GM20431 (cell line): ENCODE data around the gene LTBP2.

Experiments
- in situ Hi-C: fragments of 300-500 bp; cut with MseI, MboI; formaldehyde crosslinking; loops from one replicate; pipeline ENCODE4 v1.15.0; 2020; ENCODE audit warnings: low sequenced_read_pairs; ENCODE audit not compliant: unreplicated experiment

LTBP2 gene

DNA sequence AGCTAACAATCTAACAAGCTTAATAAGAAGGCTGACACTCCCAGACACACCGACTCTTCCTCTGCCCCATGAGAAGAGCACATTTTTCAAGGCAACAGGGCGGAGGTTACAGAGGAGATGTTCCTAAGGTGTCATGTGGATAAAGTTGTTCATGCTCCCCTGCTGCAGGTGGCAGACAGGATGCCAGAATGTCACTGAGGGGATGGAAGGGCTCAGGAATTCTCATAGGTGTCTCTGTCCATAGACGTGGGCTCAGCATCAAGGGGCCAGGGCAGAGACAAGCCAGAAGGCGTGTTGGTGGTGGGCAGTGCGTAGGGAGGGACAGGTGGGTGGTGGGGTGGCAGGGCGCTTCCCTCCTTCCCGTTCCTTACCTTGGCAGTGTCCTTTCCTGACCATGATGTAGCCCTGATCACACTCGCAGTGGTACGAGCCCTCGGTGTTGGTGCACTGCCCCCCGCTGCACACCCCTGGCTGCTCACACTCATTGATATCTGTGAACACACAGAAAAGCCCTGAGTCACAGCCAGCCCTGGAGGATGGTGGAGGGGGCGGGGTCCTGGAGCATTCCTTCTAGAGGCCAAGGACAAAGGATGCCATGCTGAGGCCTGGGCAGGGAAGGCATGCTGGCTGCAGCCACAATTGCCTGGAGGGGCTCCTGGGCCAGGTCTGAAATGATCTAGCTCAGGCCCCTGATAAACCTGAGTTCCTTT, 95.4 kb downstream of the LTBP2 start:
- in situ Hi-C loops: no loop called here

DNA sequence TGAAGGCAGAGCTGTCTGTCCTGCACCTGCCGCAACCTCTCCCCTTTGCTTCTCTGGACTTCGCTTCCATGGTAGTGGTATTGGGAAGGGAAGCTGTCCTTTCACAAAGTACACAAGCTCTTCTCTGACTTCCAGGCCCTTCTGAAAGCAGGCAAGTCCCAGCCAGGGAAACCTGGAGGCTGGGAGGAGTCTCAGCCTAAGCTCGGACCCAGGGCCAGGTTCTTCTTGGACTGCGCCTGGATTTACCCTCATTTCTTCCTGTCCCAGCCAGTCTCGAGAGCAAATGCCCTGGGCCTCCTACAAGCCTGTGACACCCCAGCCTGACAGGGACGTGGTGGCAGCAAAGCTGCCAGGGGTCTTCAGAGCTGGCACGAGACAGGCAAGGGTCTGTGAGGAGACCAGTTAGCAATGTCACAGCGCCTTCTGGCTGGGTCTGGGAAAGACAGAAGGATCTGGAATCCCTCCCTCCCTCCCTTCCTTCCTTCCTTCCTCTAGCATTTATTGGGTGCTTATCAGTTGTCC, 96.1 kb downstream of the LTBP2 start:
- in situ Hi-C loops: no loop called here

DNA sequence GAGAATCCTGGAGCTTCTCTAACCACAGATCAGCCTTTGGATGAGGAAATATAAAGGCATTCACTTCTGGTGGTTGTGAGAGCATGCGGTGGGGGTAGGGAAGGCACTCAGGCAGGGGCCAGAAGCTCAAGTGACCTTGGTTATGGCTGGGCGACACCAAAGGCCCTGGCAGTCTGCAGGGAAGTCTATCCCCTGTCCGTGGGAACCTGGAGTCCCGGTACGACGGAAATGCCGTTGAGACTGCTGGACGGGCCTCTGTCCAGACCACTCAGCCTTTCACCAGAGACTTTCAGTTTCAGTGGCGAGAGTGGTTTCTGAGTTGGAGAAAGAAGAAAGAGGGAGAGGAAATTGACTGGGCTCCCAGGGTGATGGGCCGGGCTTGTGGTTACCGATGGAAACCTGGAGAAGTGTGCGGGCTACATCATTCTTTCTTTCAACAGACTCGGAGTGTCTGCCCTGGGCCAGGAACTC, 97.5 kb downstream of the LTBP2 start:
- in situ Hi-C loops: no loop called here

DNA sequence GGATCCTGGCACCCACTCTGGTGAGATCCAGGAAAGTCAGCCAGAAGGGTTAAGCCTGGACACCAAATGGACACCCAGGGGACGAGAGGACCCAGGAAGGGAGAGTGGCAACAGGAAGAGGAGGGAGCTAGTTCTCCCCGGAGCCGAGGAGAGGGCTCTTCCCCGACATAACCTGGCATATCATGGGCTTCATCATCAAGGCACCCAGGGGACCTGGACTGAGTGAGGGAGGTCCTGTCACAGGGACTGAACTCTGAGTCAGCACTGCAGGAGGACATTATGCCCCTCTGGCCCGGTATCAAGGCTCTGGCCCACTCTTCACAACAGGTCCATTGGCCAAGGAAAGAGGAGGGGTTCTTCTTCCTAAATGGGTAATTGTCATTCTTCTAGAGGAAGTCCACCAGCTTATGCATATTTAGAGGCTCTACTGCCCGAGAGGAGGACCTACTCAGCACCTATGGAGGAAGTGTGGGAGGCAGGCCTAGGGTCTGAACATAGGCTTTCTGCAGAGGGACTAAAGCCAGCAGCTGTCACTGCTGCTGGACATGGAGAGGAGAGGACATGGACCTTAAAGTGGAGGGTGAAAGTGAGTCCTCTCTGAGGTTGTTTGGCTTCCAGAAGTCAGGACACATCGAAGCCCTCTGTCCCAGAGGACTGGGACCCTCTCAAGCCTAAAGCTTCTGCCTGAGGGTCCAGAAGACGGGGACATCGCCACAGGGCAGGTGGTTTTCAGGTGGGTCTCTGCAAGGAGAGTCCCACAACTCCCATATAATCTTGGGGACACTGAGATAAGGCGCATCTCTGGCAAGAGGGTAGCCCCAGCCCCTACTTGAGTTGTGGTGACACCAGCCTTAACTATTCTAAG, 99.8 kb downstream of the LTBP2 start:
- in situ Hi-C loops: no loop called here

DNA sequence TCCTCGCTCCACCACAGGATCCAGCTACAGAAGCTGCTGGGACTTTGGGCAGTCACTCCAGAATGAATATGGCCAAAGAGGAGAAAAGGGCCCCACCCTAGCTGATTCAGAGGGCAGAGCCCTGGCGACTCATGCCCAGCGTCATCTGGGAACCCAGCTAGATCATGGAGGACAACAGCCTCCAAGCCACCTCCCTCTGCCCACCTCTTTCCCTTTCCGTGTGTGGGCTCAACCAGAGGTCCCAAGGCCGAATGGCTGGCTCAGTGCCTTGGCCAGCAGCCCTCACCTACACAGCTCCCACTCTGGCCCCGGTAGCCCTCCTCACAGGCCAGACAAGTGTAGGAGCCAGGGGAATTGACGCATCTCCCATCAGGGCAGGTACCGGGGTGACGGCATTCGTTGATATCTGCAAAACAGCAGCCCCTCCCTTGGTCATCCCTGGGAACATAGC, 101.1 kb downstream of the LTBP2 start:
- in situ Hi-C loops: no loop called here

DNA sequence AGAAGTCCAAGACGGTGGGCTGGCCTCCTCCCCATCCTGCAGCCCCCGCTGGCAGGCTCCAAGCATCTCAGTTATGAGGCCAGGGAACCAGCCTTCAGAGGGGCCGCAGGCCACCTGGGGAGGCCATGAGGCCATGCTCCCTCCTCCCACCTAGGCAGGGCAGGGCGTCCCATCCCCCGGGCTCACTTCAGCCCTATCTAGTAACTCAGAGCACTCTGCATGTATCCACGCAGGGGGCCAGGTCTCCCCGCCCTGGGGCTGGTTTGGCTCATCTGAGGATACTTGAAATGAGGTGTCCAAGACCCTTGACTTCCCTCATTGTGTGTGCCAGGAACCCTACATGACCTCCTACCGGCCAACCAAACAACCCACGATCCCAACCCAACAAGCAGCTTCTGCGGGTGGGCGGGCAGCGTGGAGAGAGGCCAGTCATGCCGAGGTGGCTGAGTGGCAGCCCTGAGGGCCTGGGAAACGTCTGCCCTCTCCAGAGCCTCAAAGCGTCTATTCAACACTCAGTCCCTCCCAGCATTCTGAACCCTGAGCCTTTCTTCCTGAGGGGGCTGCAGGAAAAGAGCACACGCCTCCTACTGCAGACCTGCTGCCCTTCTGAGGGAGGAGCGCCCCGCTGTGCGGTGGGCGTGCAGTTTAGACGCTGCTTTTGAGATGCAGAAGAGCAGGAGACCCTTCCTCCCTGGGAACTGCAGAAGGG, 101.7 kb downstream of the LTBP2 start:
- in situ Hi-C loops: no loop called here

DNA sequence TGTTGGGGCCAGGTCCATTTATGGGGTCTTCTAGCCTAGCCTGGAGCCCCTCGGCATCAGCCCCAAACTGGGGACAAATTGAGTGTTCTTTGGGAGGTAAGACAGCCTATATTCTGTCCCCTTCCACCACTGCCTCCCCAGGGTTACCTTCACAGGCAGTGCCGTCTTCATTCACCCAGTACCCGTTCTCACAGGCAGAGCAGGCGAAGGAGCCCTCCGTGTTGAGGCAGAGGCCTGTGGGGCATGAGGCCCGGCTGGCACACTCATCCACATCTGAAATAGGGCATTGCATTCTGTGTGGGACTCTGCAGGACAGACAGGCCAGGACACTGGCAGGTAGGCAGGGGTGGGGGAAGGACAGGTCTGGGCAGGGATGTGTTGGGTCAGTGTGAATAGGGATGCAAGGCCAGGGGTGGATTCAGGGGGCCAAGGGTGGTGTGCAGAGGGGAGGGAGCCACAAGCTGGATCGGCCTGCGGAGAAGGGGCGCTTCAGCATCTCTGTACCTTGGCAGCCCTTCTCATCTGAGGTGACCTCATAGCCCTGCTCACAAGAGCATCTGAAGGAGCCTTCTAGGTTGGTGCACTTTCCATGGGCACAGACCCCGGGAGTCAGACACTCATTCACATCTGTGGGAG, 102.3 kb downstream of the LTBP2 start:
- in situ Hi-C loops: no loop called here

DNA sequence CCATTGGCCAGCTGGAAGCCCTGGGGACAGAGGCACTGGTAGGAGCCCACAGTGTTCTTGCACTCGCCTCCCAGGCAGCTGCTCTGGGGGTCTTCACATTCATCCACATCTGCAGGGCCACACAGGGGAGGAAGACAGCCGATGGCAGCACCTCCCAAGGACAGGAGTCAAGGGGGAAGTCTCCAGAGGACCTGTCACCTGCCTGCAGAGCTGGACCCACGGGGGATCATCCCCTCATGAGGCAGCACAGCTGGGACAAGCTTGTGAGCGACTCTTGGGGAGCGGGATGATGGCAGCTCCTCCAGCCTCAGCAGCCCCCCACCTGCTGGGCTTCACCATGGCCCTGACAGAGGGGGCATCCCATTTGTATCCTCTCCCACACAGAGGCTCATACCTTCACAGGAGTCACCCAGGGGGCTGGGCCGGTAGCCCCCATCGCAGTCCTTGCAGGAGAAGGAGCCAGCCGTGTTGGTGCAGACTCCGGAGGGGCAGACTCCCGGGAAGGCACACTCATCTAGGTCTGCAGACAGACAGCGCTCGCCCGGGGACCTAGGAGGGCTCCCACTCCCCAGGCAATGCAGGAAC, 103.1 kb downstream of the LTBP2 start:
- in situ Hi-C loops: no loop called here

DNA sequence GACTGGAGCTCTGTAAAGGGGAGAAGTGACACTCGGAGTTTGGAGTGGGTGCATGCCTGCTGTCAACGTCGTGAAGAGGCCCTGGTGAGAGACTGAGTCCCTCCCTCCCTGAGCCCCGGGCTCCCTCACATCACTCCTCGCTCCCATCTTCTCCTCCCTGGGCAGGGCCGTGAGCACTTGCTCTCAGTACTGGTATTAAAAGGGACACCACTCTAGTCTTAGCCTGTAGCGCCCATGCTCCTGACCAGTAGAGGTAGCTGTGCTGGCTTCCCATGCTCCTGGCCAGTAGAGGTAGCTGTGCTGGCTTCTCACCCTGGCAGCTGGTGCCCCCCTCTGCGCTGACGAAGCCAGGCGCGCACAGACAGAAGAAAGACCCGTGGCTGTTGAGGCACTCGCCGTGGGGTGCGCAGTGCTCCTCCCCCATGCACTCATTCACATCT, 103.7 kb downstream of the LTBP2 start:
- in situ Hi-C loops: no loop called here

DNA sequence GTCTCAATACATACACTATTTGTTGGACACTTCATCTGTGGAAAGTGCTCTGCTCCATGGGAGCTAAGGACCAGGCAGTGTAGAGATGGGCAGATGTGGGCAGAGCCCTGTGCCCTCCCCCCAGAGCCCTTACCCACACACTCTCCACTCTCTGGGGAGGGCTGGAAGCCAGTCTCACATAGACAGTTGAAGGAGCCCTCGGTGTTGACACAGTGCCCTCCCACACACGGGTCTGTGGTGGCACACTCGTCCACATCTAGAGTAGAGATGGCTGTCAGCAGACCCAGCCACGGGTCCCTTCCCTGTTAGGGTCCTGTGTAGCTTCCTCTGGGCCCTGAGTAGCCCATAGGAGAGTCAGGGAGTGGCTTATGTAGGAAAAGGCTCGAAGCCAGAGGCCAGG, 104.2 kb downstream of the LTBP2 start:
- in situ Hi-C loops: no loop called here

DNA sequence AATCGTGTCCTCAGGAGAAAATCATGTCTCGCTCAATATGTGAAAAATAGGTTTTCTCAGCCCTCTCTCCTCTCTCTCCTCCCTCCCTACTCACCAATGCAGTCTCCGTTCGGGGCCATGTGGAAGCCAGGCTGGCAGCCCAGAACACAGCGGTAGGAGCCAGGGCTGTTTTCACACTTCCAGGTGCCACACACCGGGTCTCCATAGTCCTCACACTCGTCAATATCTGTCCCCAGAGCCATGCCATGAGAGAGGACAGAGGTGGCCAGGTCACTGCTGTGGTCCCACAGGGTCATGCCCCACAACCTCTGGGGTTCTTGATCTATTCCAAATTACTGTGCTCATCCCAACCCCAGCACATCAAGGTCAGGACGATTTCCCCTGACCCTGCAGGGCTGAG, 105.0 kb downstream of the LTBP2 start:
- in situ Hi-C loops: no loop called here

DNA sequence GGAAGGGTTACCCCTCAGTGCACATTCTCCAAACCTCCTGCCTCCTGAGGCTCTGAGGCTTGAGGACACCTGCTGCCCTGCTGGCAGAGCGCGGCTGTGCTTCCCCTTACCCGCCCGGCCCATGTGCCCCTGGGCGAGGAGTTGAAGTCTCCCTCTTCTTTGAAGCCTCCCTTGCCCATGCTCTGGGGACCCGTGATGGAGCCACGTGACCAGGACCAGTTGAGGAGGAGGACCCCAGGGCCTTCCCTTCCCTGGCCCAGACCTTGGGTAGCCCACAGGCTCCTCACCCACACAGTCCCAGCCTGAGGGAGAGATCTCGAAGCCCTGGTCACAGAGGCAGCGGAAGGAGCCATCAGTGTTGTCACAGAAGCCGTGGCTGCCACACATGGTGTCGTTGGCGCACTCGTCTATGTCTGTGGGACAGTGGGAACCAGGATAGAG, 105.6 kb downstream of the LTBP2 start:
- in situ Hi-C loops: no loop called here

DNA sequence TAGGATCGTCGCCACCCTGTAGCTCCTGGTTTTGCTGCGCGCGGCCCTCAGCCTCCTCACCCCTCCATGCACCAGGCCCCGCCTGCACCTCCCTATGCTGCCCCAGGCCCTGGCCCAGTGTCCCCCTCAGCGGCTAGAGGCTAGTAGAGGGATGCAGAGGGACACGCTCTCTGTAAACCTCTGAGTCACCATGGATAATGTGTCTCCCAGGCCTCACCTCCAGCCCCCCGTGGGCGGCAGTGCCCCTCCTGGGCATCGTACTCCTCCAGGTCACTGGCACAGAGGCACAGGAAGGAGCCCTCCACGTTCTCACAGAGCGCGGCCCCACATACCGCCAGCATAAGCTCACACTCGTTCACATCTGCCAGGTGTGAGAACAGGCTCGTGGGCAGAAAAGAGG, 106.2 kb downstream of the LTBP2 start:
- in situ Hi-C loops: no loop called here

DNA sequence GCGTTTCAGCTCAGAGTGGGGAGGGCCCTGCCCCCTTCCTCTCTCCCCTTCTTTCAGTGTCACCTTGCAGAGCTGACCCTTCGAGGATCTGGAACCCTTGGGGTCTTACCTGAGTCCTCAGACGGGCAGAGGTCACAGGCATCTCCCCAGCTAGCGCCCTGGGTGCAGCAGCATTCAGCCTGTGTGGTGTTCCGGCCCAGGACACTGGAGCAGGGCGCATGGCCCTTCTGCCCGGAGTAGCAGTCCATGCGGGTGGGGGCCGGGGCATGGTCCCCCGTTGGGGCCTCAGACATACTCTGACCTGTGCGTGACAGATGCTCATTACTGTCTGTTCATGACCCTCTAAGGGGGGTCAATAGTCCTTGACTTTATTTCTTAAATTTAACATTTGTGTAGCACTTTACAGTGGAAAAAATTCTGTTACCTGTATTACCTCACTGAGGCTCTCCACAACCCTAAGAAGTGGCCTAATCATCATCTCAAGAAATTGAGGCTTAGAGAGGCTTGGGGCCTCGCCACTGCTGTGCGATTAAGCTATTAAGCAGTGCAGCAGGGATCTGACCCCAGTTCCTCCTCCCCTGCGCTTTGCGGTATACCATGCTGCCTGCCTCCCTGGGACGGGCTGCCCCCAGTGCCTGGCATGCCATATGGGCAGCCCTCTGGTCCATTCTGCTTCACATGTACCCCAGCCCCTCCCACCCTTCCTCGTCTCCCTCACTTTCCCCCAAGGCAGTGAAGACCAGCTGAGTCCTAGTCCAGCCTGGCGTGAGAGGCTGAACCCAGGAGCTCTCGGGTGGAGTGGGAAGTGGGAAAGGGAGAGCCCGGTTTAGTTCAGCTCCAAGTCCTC, 106.9 kb downstream of the LTBP2 start:
- in situ Hi-C loops: no loop called here

DNA sequence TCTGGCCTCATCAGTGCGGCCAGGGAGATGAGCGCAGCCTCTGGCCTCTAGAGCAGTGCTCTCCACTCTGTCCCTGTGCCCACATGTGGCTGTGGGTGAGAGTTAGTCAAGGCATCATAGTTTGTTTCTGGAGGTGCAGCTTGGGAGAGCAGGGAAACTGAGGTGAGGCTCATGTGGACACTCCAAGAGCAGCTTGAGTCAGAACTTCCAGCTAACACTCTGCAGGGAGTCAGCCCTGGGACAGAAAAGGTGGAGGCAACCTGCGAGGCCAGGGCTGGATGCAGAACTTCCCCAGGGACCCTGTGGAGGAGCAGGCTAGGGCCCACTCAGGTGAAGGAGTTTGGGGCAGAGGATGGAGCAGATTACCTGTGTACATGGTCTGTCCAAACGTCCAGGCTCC, 107.6 kb downstream of the LTBP2 start:
- in situ Hi-C loops: no loop called here

DNA sequence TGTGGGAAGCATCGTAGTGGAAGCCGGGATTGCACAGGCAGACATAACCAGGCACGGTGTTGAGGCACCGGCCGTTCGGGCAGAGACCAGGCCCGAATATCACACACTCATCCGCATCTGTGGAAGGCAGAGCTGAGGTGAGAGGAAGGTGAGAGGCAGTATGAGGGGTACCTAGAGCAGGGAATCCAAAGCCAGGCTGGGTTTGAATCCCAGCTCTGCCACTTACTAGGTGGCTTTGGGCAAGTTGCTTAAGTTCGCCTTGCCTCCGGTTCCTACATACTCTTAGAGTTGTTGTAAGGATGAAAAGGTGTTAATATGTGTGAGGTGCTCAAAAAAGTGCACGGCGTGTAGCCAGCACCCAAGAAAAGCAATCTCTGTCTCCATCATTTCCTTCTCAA, 108.1 kb downstream of the LTBP2 start:
- in situ Hi-C loops: no loop called here

DNA sequence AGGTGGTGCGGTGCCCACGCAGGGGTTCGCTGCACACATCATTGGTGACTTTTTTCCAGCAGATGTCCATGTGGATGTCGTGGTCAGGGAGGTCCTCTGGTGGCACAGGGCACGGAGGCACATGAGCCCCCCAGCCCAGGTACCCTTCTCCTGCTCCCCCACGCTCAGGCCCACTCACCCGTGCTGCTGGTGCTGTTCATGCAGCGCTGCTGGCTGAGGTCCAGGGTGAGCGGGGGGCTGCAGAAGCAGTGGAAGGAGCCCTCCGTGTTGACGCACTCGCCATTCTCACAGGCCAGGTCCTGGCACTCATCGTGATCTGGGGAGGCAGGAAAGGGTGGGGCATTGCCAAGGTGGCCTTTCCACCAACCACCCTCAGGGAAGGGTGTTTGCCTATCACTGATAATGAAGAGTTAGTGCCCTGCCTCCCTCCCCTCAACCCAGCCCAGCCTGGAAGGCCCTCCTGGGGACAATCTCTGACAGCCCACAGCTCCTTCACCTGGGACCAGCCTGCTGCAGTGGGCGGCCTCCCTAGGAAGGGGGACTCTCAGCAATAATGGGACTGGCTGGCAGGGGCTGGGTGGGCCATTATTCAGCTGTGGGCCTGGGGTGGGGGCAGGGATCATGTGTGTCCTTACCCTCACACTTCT, 108.6 kb downstream of the LTBP2 start:
- in situ Hi-C loops: no loop called here
